IPS-NIHi7 (cell line): ENCODE measurements around the gene ARL8B.

Experiments
- DNase-seq: peaks from one replicate; pipeline ENCODE4 v3.0.0; 2012; ENCODE audit warnings: mixed read lengths; ENCODE audit errors: extremely low spot score

The ARL8B gene

GRCh38 chr3:5186089-5186857, 64.2 kb downstream of the ARL8B start:
- DNase-seq = no peak

- DNase-seq = no peak
Observed at GRCh38 chr3:5186858-5187155, 64.7 kb downstream of the ARL8B start.

- DNase-seq = peak; percentile 98
Observed at GRCh38 chr3:5187156-5187919, 65.2 kb downstream of the ARL8B start, which contains the start of gene EDEM1. EDEM1 (plus strand) TSS chr3:5187707; CDS start chr3:5187806, 99 bp downstream.

GRCh38 chr3:5187920-5188418, 65.9 kb downstream of the ARL8B start:
- peak; percentile 41 for DNase-seq

GRCh38 chr3:5188419-5189221, 66.5 kb downstream of the ARL8B start:
- peak; percentile 20 for DNase-seq

- no peak for DNase-seq
Observed at GRCh38 chr3:5190147-5190791, 68.2 kb downstream of the ARL8B start.

GRCh38 chr3:5191555-5192304, 69.6 kb downstream of the ARL8B start:
- DNase-seq = no peak

- no peak for DNase-seq
Observed at GRCh38 chr3:5192571-5193365, 70.7 kb downstream of the ARL8B start.

GRCh38 chr3:5194341-5194740, 72.2 kb downstream of the ARL8B start:
- DNase-seq = no peak

GRCh38 chr3:5194801-5195509, 72.9 kb downstream of the ARL8B start:
- DNase-seq = no peak

GRCh38 chr3:5195605-5196004, 73.5 kb downstream of the ARL8B start:
- DNase-seq = no peak

GRCh38 chr3:5197022-5197421, 74.9 kb downstream of the ARL8B start:
- DNase-seq = no peak

GRCh38 chr3:5197470-5198312, 75.6 kb downstream of the ARL8B start:
- DNase-seq = no peak

GRCh38 chr3:5198313-5198677, 76.2 kb downstream of the ARL8B start:
- DNase-seq = no peak

- no peak for DNase-seq
Observed at GRCh38 chr3:5198986-5199731, 77.1 kb downstream of the ARL8B start.

GRCh38 chr3:5201536-5201935, 79.4 kb downstream of the ARL8B start:
- DNase-seq = no peak

- no peak for DNase-seq
Observed at GRCh38 chr3:5202222-5202621, 80.1 kb downstream of the ARL8B start.
